IPS-15b (cell line): Measurements from ENCODE around the gene RBBP4.

Experiments used
- H3K27me3 ChIP-seq: one replicate; pipeline ENCODE4 v1.6.1; 2013; ENCODE audit warnings: low read length; ENCODE audit not compliant: control insufficient read depth, insufficient read depth
- H3K36me3 ChIP-seq: one replicate; pipeline ENCODE4 v1.6.1; 2013; ENCODE audit warnings: low read length; ENCODE audit not compliant: control insufficient read depth, insufficient read depth
- H3K4me1 ChIP-seq: one replicate; pipeline ENCODE4 v1.6.1; 2013; ENCODE audit warnings: mild to moderate bottlenecking, low read length; ENCODE audit not compliant: control insufficient read depth, insufficient read depth
- H3K4me3 ChIP-seq: one replicate; pipeline ENCODE4 v1.5.1; 2013; ENCODE audit warnings: low read depth, low read length
- H3K9ac ChIP-seq: one replicate; pipeline ENCODE4 v1.6.1; 2013; ENCODE audit warnings: low read depth, mild to moderate bottlenecking, low read length
- H3K9me3 ChIP-seq: one replicate; pipeline ENCODE4 v1.6.1; 2013; ENCODE audit warnings: mild to moderate bottlenecking, low read length; ENCODE audit not compliant: control insufficient read depth, insufficient read depth

The RBBP4 gene

GRCh38 chr1:32716312-32717148, 65.5 kb downstream of the RBBP4 start:
- peak overlapping the region; percentile 24 for H3K4me3 ChIP-seq
- H3K36me3 ChIP-seq, result no peaks in the 10 kb centered on the region
- H3K4me1 ChIP-seq, result peaks cover 9% of the 10 kb centered on the region
- H3K27me3 ChIP-seq, result no peaks in the 10 kb centered on the region
- H3K9ac ChIP-seq, result no peak overlapping the region
- no peaks in the 10 kb centered on the region for H3K9me3 ChIP-seq

DNA sequence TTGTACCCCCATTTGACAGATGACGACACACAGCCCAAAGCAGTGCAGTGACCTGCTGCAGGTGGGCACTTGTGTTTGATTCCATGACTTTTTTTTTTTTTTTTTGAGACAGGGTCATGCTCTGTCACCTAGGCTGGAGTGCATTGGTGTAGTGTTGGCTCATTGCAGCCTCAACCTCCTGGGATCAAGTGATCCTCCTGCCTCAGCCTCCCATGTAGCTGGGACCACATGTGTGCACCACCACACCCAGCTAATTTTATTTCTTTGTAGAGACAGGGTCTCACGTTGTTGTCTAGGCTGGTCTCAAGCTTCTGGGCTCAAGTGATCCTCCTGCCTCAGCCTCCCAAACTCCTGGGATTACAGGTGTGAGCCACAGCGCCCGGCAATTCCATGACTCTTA, 66.5 kb downstream of the RBBP4 start:
- Histone ChIP-seq H3K9ac (no peak overlapping the region), H3K9me3 (no peaks in the 10 kb centered on the region)

GRCh38 chr1:32718036-32718435, 67.0 kb downstream of the RBBP4 start:
- no peak overlapping the region for H3K4me3 ChIP-seq
- no peaks in the 10 kb centered on the region for H3K27me3 ChIP-seq
- H3K4me1 ChIP-seq, result peaks cover 9% of the 10 kb centered on the region
- H3K36me3 ChIP-seq, result no peaks in the 10 kb centered on the region
- peak overlapping the region; percentile 8 for H3K9ac ChIP-seq
- no peaks in the 10 kb centered on the region for H3K9me3 ChIP-seq

More for the DNA sequence above, 66.5 kb downstream of the RBBP4 start:
- H3K4me1 ChIP-seq, result peaks cover 9% of the 10 kb centered on the region
- H3K27me3 ChIP-seq, result no peaks in the 10 kb centered on the region
- no peaks in the 10 kb centered on the region for H3K36me3 ChIP-seq
- no peak overlapping the region for H3K4me3 ChIP-seq

- no peak overlapping the region for H3K4me3 ChIP-seq
- H3K27me3 ChIP-seq, result no peaks in the 10 kb centered on the region
- H3K9ac ChIP-seq, result peak overlapping the region; percentile 8
- H3K4me1 ChIP-seq, result peaks cover 9% of the 10 kb centered on the region
- H3K9me3 ChIP-seq, result no peaks in the 10 kb centered on the region
- no peaks in the 10 kb centered on the region for H3K36me3 ChIP-seq
Measured at GRCh38 chr1:32718527-32718926, 67.5 kb downstream of the RBBP4 start.

- Histone ChIP-seq H3K4me1 (peaks cover 11% of the 10 kb centered on the region), H3K9me3 (no peaks in the 10 kb centered on the region), H3K27me3 (no peaks in the 10 kb centered on the region), H3K36me3 (no peaks in the 10 kb centered on the region), H3K9ac (no peak overlapping the region), H3K4me3 (no peak overlapping the region)
Measured at GRCh38 chr1:32719681-32720275, 68.8 kb downstream of the RBBP4 start.

- Histone ChIP-seq H3K9me3 (no peaks in the 10 kb centered on the region), H3K4me1 (peaks cover 11% of the 10 kb centered on the region), H3K4me3 (no peak overlapping the region), H3K9ac (no peak overlapping the region), H3K27me3 (no peaks in the 10 kb centered on the region), H3K36me3 (no peaks in the 10 kb centered on the region)
Measured at GRCh38 chr1:32724678-32725614, 73.9 kb downstream of the RBBP4 start.

GRCh38 chr1:32725615-32725982, 74.6 kb downstream of the RBBP4 start:
- no peaks in the 10 kb centered on the region for H3K36me3 ChIP-seq
- peaks cover 11% of the 10 kb centered on the region for H3K4me1 ChIP-seq
- H3K4me3 ChIP-seq, result no peak overlapping the region

GRCh38 chr1:32727876-32728275, 76.9 kb downstream of the RBBP4 start:
- no peak overlapping the region for H3K9ac ChIP-seq
- H3K36me3 ChIP-seq, result no peaks in the 10 kb centered on the region
- H3K9me3 ChIP-seq, result no peaks in the 10 kb centered on the region
- H3K27me3 ChIP-seq, result no peaks in the 10 kb centered on the region
- H3K4me1 ChIP-seq, result peaks cover 13% of the 10 kb centered on the region
- no peak overlapping the region for H3K4me3 ChIP-seq

More at GRCh38 chr1:32725615-32725982, 74.6 kb downstream of the RBBP4 start:
- no peaks in the 10 kb centered on the region for H3K9me3 ChIP-seq
- no peaks in the 10 kb centered on the region for H3K27me3 ChIP-seq
- no peak overlapping the region for H3K9ac ChIP-seq

DNA sequence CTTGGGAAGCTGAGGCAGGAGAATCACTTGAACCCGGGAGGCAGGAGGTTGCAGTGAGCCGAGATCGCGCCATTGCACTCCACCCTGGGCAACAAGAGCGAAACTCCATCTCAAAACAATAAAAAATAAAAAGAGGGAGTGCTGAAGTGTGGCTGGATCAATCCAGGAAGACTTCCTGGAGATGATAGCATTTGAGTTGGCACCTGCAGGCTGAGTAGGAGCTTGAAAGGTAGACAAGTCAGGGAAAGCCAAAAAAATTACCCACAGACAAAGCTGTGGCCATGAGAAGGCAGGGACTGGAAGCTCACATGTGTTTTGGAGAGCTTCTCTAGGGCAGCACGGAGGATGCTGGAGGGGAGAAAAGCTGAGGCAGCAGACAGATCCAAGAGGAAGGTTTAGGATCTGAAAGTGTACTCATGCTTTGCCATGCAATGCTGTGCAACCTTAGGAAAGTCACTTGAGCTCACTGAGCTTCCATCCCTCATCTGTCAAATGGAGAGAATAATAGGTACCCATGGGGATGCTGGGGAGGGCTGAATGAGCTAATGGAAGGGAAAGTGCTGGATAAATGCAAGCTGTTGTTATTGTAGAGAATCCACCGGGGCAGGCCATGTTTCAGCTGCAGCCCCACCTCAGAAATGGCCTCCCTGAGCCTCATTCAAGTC, 77.5 kb downstream of the RBBP4 start:
- Histone ChIP-seq H3K4me3 (no peak overlapping the region), H3K27me3 (no peaks in the 10 kb centered on the region), H3K9me3 (no peaks in the 10 kb centered on the region), H3K4me1 (peaks cover 13% of the 10 kb centered on the region), H3K36me3 (no peaks in the 10 kb centered on the region), H3K9ac (no peak overlapping the region)

GRCh38 chr1:32729254-32730046, 78.4 kb downstream of the RBBP4 start:
- Histone ChIP-seq H3K27me3 (no peaks in the 10 kb centered on the region), H3K9me3 (no peaks in the 10 kb centered on the region), H3K4me3 (no peak overlapping the region), H3K9ac (no peak overlapping the region), H3K36me3 (no peaks in the 10 kb centered on the region), H3K4me1 (peaks cover 16% of the 10 kb centered on the region)
